Activated effector memory CD4-positive, alpha-beta T cell treated with Interleukin-2 at 50 U/mL for 16 hours (primary cell): Measurements from ENCODE around the gene MARCHF3.
"Not testable (repeated sequence)": the region's sequence is repeated elsewhere in the genome, so short reads cannot be mapped to it uniquely, and the experiment has no call there.

Source experiments
- DNase-seq: peaks from one replicate; pipeline ENCODE4 v3.0.0-alpha.2; 2020

Gene MARCHF3

GRCh38 chr5:126843375-126843774 is 187.0 kb downstream of the MARCHF3 start:
- DNase-seq: not testable (repeated sequence)

GRCh38 chr5:126839407-126839806 is 191.0 kb downstream of the MARCHF3 start:
- not testable (repeated sequence) for DNase-seq

- no peak for DNase-seq
Observed at GRCh38 chr5:126837906-126838539, 192.3 kb downstream of the MARCHF3 start.

GRCh38 chr5:126837242-126837641 is 193.1 kb downstream of the MARCHF3 start:
- no peak for DNase-seq

GRCh38 chr5:126836778-126837177 is 193.6 kb downstream of the MARCHF3 start:
- no peak for DNase-seq

- DNase-seq: no peak
Observed at GRCh38 chr5:126831156-126831555, 199.2 kb downstream of the MARCHF3 start.

- DNase-seq: no peak
Observed at GRCh38 chr5:126830061-126830460, 200.3 kb downstream of the MARCHF3 start.

GRCh38 chr5:126829098-126829497 is 201.3 kb downstream of the MARCHF3 start:
- DNase-seq: no peak

GRCh38 chr5:126826619-126827215 is 203.6 kb downstream of the MARCHF3 start:
- DNase-seq: no peak

GRCh38 chr5:126819253-126819652 is 211.1 kb downstream of the MARCHF3 start:
- no peak for DNase-seq

GRCh38 chr5:126818736-126819135 is 211.6 kb downstream of the MARCHF3 start:
- no peak for DNase-seq
